Spleen (tissue), 11 donors: ENCODE results near the gene CDH16. TPM values are rescaled to one million over a fixed set of nuclear protein-coding genes. Genes with fewer than 3 reads are reported as not detected.

Source experiments
- DNase-seq: peaks from one replicate; pipeline ENCODE4 v3.0.0-alpha.2; 2020
- H3K27ac ChIP-seq, 8 donors: fragments of 200-600 bp; sonication (generic) in 7 of 8; 1 replicate in 4 of 8; 2 replicates in 4 of 8; pipeline versions ENCODE4 v1.5.0 to v1.8.0; 2016 to 2021; ENCODE audit warnings: inconsistent platforms in 4 of 8, mild to moderate bottlenecking in 4 of 8, moderate library complexity in 1 of 8
- H3K27me3 ChIP-seq, 7 donors: fragments of 200-600 bp; sonication (generic) in 6 of 7; replicated peaks in 1 of 7; 1 replicate in 4 of 7; 2 replicates in 3 of 7; pipeline versions ENCODE4 v1.5.0 to v1.8.0; 2016 to 2021; ENCODE audit warnings: inconsistent platforms in 3 of 7, mild to moderate bottlenecking in 1 of 7
- H3K36me3 ChIP-seq, 6 donors: fragments of 200-600 bp; sonication (generic) in 5 of 6; 1 replicate in 4 of 6; 2 replicates in 2 of 6; pipeline versions ENCODE4 v1.5.0 to v1.8.0; 2016 to 2021; ENCODE audit warnings: inconsistent platforms in 2 of 6
- H3K4me1 ChIP-seq, 6 donors: fragments of 200-600 bp; sonication (generic) in 5 of 6; 1 replicate in 3 of 6; 2 replicates in 3 of 6; pipeline versions ENCODE4 v1.5.0 to v1.8.0; 2016 to 2021; ENCODE audit warnings: inconsistent platforms in 3 of 6
- H3K4me3 ChIP-seq, 8 donors: fragments of 200-600 bp; sonication (generic) in 7 of 8; 1 replicate in 4 of 8; 2 replicates in 4 of 8; pipeline versions ENCODE4 v1.5.0 to v1.8.0; 2016 to 2021; ENCODE audit warnings: inconsistent platforms in 4 of 8, mild to moderate bottlenecking in 4 of 8, moderate library complexity in 2 of 8
- H3K9me3 ChIP-seq, 8 donors: fragments of 200-600 bp; sonication (generic) in 7 of 8; 1 replicate in 4 of 8; 2 replicates in 4 of 8; pipeline versions ENCODE4 v1.5.0 to v1.8.0; 2016 to 2021; ENCODE audit warnings: inconsistent platforms in 4 of 8
- CTCF ChIP-seq, 11 experiments: fragments of 200-600 bp in 7 of 11; fragments of 450-650 bp in 4 of 11; sonication (generic) in 4 of 11; IDR thresholded peaks in 8 of 11; conservative IDR thresholded peaks in 3 of 11; 1 replicate in 7 of 11; 2 replicates in 4 of 11; pipeline versions ENCODE4 v1.4.0 to v1.8.0; 2016 to 2021; ENCODE audit warnings: antibody characterized with exemption in 11 of 11, inconsistent platforms in 4 of 11, mild to moderate bottlenecking in 1 of 11
- POLR2A ChIP-seq, 3 donors: fragments of 450-650 bp; IDR thresholded peaks; one replicate each; pipeline ENCODE4 v1.5.1; 2017; ENCODE audit warnings: antibody characterized with exemption in 3 of 3, mild to moderate bottlenecking in 1 of 3
- POLR2AphosphoS5 ChIP-seq, 3 donors: sonication (generic); formaldehyde crosslinking; IDR thresholded peaks; one replicate each; pipeline ENCODE4 v1.5.1; 2017; ENCODE audit warnings: antibody characterized with exemption in 3 of 3
- WGBS, 5 donors: extraction: QIAGEN DNeasy Blood & Tissue Kit in 3 of 5; methylation state at CpG; one replicate each; pipeline versions ENCODE4 v1.1.5 to v1.1.7; 2013 to 2018; 5-methylcytosine and 5-hydroxymethylcytosine counted together
- intact Hi-C: fragments of 100-400 bp; cut with DNase I; formaldehyde crosslinking; loops from one replicate; pipeline ENCODE4 v1.15.0; 2023; ENCODE audit warnings: low total_unique reads
- polyA plus RNA-seq, 3 donors: library from polyadenylated mRNA; stranded (reverse); fragments of 200-250 nt; gene quantifications; one replicate each; pipeline ENCODE4 v1.2.1, GENCODE V29; 2013
- total RNA-seq, 7 donors: library from RNA; depleted of rRNA in 3 of 7; stranded (reverse); fragments of >200 nt in 3 of 7; fragmentation: NEBNext Ultra II Directional in 4 of 7; extraction: Animal tissue kit (Norgen Biotek cat#: 25700) in 4 of 7; gene quantifications; one replicate each; pipeline versions ENCODE4 v1.1.0 to v1.2.1, GENCODE V29; 2016 to 2021
- donor health status: healthy with polysubstance abuse.
- donor health status: DM: no; HTN: no; CAD: no; lungs with moderate emphysema.
- donor health status: DM: no; HTN: no; CAD: no.
- donor health status: Bipolar disorder and iron deficiency.
- donor health status: healthy.
- donor health status: DM: no; HTN: no; CAD: no.
- donor health status: DM: yes; HTN: yes; CAD: no.

The CDH16 gene
- total and polyA plus RNA-seq, 10 donors: not detected

- WGBS, 5 donors: 15 to 22% (median 20%) methylated on average over 8 of the region's 8 CpGs
- peaks cover 0 to 5% (median 0%) of the 10 kb centered on the region in 8 donors for H3K9me3 ChIP-seq
- H3K4me3 ChIP-seq: no peak overlapping the region
- no peak overlapping the region for H3K27ac ChIP-seq
- TF ChIP-seq CTCF (IDR thresholded peaks at IDR 0.05 in 8 of 11, conservative IDR thresholded peaks at IDR 0.05 in 3 of 11) (peak; percentile 58 to 90 (median 82)), POLR2A (IDR thresholded peaks at IDR 0.05) (no peak)
- DNase-seq: no peak
- H3K27me3 ChIP-seq: peaks cover 0 to 42% (median 10%) of the 10 kb centered on the region in 7 donors
- intact Hi-C loops: no loop called here
- no peaks in the 10 kb centered on the region for H3K36me3 ChIP-seq
- peaks cover 0 to 10% (median 2%) of the 10 kb centered on the region in 6 donors for H3K4me1 ChIP-seq
Measured at GRCh38 chr16:66954097-66954659, 35.5 kb upstream of the CDH16 start.

- 76 to 89% (median 86%) methylated on average over 10 of the region's 10 CpGs for WGBS, 5 donors
Measured at GRCh38 chr16:66953462-66954096, 34.9 kb upstream of the CDH16 start.

GRCh38 chr16:66952430-66953110 is 33.9 kb upstream of the CDH16 start:
- Histone ChIP-seq H3K27me3 (peaks cover 0 to 59% (median 17%) of the 10 kb centered on the region in 7 donors), H3K36me3 (no peaks in the 10 kb centered on the region), H3K9me3 (peaks cover 0 to 5% (median 0%) of the 10 kb centered on the region in 8 donors), H3K4me3 (no peak overlapping the region), H3K27ac (no peak overlapping the region), H3K4me1 (peaks cover 5 to 19% (median 13%) of the 10 kb centered on the region in 6 donors)
- intact Hi-C loops: no loop called here
- WGBS, 5 donors: 79 to 90% (median 87%) methylated on average over 7 of the region's 7 CpGs
- no peak for DNase-seq
- TF ChIP-seq POLR2A (IDR thresholded peaks at IDR 0.05): no peak
- no peak for TF ChIP-seq CTCF (IDR thresholded peaks at IDR 0.05 in 8 of 11, conservative IDR thresholded peaks at IDR 0.05 in 3 of 11)
- no peak for TF ChIP-seq POLR2AphosphoS5 (IDR thresholded peaks at IDR 0.05)

More at GRCh38 chr16:66953462-66954096, 34.9 kb upstream of the CDH16 start:
- TF ChIP-seq POLR2AphosphoS5 (IDR thresholded peaks at IDR 0.05) (no peak), CTCF (IDR thresholded peaks at IDR 0.05 in 8 of 11, conservative IDR thresholded peaks at IDR 0.05 in 3 of 11) (no peak), POLR2A (IDR thresholded peaks at IDR 0.05) (no peak)
- peaks cover 2 to 10% (median 5%) of the 10 kb centered on the region in 6 donors for H3K4me1 ChIP-seq
- peaks cover 0 to 5% (median 0%) of the 10 kb centered on the region in 8 donors for H3K9me3 ChIP-seq
- H3K4me3 ChIP-seq: no peak overlapping the region
- H3K36me3 ChIP-seq: no peaks in the 10 kb centered on the region
- H3K27me3 ChIP-seq: peaks cover 0 to 48% (median 13%) of the 10 kb centered on the region in 7 donors
- no peak for DNase-seq
- intact Hi-C loops: no loop called here
- no peak overlapping the region for H3K27ac ChIP-seq
